K562 (cell line): ENCODE results near the gene NKAPL. TPM values are rescaled to one million over a fixed set of nuclear protein-coding genes. Genes with fewer than 3 reads are reported as not detected.

Source experiments
- KLF13 ChIP-seq: fragments of 450-650 bp; IDR thresholded peaks from 2 replicates; pipeline ENCODE4 v1.6.1; 2016; ENCODE audit warnings: missing genetic modification characterization, low read depth, mild to moderate bottlenecking, missing compliant biosample characterization, moderate library complexity, borderline replicate concordance
- KLF6 ChIP-seq: fragments of 250-450 bp; sonication (Bioruptor Pico); IDR thresholded peaks from 2 replicates; pipeline ENCODE4 v1.4.0; 2020; ENCODE audit warnings: mild to moderate bottlenecking, moderate library complexity, borderline replicate concordance
- POLR2A ChIP-seq: fragments of 450-650 bp; conservative IDR thresholded peaks from 2 replicates; pipeline ENCODE4 v1.6.1; 2016
- SRSF9 ChIP-seq: fragments of 200-400 bp; formaldehyde crosslinking; IDR thresholded peaks from 2 replicates; pipeline ENCODE4 v1.6.1; 2017; ENCODE audit warnings: low read depth, low read length, borderline replicate concordance
- ZBTB8A ChIP-seq: fragments of 450-650 bp; IDR thresholded peaks from 2 replicates; pipeline ENCODE4 v1.6.1; 2018; ENCODE audit warnings: mild to moderate bottlenecking, moderate library complexity; ENCODE audit not compliant: partially characterized antibody
- polyA plus RNA-seq, 8 experiments: library from polyadenylated mRNA; depleted of rRNA in 4 of 8; stranded (reverse) in 5 of 8; unstranded in 3 of 8; fragments of >200 nt; fragmentation: Nextera tagmentation in 2 of 8; fragmentation: Illumina TruSeq in 1 of 8; extraction: Ambion mirVana in 2 of 8; extraction: Trizol in 1 of 8; gene quantifications; 2 replicates each; pipeline versions ENCODE4 v1.2.1 to v1.2.3, GENCODE V29; 2011 to 2014; ENCODE audit warnings: inconsistent platforms in 1 of 8, missing spikeins in 1 of 8
- total RNA-seq, 7 experiments: library from RNA; depleted of rRNA in 6 of 7; stranded (reverse); fragments of >200 nt in 6 of 7; fragmentation: Illumina TruSeq in 2 of 7; extraction: Trizol in 2 of 7; gene quantifications; 2 replicates each; pipeline versions ENCODE4 v1.2.1 to v1.2.3, GENCODE V29; 2011 to 2021; ENCODE audit warnings: low replicate concordance in 1 of 7
- TF ChIP-seq, protein P1 (sequence below): fragments of 200-800 bp; sonication (Bioruptor generic); IDR thresholded peaks from 2 replicates; pipeline ENCODE4 v1.6.1; 2016; ENCODE audit warnings: missing genetic modification characterization, missing compliant biosample characterization
- TF ChIP-seq, protein P2 (sequence below): fragments of 450-650 bp; IDR thresholded peaks from 2 replicates; pipeline ENCODE4 v1.6.1; 2017; ENCODE audit warnings: antibody characterized with exemption, mild to moderate bottlenecking
- TF ChIP-seq, protein P3 (sequence below): fragments of 450-650 bp; IDR thresholded peaks from 2 replicates; pipeline ENCODE4 v1.6.1; 2016; ENCODE audit warnings: low read depth

NKAPL gene
- total and polyA plus RNA-seq, 9 of the 15 experiments (the other 6 are each of a cell fraction or from before 2014, with no cell fraction given), result not detected

DNA sequence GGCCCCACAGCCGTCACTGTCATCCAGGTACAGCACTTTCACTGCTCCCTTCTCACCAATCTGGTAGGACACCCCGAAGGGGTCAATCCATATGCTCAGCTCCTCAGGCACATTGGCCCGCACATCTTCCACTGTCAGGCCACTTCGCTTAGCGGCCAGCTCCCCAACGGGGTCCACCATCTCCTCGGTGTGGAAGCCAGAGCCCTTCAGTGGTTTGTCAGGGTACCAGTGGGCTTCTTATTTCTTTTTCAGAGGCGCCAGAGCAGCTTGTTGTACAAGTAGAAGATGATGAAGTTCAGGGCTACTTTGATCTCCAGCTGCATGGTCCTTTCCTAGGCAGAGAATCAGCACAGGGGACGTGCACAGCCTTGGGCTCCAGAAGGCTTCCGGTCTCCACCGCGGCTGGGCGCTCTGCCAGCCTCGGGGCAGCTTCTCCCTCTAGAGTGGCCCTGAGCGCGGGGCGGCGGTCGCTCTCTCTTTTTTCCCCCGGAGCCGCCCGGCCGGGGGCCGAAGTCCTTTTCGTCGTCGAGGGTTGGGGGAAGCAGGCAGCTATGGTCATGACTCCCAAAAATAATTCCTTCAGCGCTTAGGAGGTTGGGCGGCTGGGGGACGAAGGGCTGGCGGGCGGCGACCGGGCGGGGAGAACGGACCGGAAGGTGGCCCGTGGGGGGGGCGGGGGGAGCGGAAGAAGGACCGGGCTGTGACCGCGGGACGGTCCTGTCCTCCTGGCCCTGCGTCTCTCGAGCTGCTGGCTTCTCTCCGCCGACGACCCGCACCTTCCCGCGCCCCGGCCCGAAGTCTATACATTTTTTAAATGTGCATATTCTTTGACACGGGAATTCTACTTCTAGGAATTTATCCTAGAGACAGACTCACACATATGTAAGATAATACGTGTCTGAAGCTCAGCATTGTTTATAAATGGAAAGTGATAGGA is 40.5 kb upstream of the NKAPL start (continued):
- TF ChIP-seq, protein P1, sequence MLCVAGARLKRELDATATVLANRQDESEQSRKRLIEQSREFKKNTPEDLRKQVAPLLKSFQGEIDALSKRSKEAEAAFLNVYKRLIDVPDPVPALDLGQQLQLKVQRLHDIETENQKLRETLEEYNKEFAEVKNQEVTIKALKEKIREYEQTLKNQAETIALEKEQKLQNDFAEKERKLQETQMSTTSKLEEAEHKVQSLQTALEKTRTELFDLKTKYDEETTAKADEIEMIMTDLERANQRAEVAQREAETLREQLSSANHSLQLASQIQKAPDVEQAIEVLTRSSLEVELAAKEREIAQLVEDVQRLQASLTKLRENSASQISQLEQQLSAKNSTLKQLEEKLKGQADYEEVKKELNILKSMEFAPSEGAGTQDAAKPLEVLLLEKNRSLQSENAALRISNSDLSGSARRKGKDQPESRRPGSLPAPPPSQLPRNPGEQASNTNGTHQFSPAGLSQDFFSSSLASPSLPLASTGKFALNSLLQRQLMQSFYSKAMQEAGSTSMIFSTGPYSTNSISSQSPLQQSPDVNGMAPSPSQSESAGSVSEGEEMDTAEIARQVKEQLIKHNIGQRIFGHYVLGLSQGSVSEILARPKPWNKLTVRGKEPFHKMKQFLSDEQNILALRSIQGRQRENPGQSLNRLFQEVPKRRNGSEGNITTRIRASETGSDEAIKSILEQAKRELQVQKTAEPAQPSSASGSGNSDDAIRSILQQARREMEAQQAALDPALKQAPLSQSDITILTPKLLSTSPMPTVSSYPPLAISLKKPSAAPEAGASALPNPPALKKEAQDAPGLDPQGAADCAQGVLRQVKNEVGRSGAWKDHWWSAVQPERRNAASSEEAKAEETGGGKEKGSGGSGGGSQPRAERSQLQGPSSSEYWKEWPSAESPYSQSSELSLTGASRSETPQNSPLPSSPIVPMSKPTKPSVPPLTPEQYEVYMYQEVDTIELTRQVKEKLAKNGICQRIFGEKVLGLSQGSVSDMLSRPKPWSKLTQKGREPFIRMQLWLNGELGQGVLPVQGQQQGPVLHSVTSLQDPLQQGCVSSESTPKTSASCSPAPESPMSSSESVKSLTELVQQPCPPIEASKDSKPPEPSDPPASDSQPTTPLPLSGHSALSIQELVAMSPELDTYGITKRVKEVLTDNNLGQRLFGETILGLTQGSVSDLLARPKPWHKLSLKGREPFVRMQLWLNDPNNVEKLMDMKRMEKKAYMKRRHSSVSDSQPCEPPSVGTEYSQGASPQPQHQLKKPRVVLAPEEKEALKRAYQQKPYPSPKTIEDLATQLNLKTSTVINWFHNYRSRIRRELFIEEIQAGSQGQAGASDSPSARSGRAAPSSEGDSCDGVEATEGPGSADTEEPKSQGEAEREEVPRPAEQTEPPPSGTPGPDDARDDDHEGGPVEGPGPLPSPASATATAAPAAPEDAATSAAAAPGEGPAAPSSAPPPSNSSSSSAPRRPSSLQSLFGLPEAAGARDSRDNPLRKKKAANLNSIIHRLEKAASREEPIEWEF (CRISPR knock-in tag), result 0 out of 2 replicates have a peak, but pooled peaks have one; percentile 38
- TF ChIP-seq, protein P2, sequence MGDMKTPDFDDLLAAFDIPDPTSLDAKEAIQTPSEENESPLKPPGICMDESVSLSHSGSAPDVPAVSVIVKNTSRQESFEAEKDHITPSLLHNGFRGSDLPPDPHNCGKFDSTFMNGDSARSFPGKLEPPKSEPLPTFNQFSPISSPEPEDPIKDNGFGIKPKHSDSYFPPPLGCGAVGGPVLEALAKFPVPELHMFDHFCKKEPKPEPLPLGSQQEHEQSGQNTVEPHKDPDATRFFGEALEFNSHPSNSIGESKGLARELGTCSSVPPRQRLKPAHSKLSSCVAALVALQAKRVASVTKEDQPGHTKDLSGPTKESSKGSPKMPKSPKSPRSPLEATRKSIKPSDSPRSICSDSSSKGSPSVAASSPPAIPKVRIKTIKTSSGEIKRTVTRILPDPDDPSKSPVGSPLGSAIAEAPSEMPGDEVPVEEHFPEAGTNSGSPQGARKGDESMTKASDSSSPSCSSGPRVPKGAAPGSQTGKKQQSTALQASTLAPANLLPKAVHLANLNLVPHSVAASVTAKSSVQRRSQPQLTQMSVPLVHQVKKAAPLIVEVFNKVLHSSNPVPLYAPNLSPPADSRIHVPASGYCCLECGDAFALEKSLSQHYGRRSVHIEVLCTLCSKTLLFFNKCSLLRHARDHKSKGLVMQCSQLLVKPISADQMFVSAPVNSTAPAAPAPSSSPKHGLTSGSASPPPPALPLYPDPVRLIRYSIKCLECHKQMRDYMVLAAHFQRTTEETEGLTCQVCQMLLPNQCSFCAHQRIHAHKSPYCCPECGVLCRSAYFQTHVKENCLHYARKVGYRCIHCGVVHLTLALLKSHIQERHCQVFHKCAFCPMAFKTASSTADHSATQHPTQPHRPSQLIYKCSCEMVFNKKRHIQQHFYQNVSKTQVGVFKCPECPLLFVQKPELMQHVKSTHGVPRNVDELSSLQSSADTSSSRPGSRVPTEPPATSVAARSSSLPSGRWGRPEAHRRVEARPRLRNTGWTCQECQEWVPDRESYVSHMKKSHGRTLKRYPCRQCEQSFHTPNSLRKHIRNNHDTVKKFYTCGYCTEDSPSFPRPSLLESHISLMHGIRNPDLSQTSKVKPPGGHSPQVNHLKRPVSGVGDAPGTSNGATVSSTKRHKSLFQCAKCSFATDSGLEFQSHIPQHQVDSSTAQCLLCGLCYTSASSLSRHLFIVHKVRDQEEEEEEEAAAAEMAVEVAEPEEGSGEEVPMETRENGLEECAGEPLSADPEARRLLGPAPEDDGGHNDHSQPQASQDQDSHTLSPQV, result peak; percentile 87
- TF ChIP-seq POLR2A (peak; percentile 82), KLF6 (CRISPR knock-in tag) (no peak), SRSF9 (no peak), ZBTB8A (no peak), KLF13 (no peak)
- TF ChIP-seq, protein P3, sequence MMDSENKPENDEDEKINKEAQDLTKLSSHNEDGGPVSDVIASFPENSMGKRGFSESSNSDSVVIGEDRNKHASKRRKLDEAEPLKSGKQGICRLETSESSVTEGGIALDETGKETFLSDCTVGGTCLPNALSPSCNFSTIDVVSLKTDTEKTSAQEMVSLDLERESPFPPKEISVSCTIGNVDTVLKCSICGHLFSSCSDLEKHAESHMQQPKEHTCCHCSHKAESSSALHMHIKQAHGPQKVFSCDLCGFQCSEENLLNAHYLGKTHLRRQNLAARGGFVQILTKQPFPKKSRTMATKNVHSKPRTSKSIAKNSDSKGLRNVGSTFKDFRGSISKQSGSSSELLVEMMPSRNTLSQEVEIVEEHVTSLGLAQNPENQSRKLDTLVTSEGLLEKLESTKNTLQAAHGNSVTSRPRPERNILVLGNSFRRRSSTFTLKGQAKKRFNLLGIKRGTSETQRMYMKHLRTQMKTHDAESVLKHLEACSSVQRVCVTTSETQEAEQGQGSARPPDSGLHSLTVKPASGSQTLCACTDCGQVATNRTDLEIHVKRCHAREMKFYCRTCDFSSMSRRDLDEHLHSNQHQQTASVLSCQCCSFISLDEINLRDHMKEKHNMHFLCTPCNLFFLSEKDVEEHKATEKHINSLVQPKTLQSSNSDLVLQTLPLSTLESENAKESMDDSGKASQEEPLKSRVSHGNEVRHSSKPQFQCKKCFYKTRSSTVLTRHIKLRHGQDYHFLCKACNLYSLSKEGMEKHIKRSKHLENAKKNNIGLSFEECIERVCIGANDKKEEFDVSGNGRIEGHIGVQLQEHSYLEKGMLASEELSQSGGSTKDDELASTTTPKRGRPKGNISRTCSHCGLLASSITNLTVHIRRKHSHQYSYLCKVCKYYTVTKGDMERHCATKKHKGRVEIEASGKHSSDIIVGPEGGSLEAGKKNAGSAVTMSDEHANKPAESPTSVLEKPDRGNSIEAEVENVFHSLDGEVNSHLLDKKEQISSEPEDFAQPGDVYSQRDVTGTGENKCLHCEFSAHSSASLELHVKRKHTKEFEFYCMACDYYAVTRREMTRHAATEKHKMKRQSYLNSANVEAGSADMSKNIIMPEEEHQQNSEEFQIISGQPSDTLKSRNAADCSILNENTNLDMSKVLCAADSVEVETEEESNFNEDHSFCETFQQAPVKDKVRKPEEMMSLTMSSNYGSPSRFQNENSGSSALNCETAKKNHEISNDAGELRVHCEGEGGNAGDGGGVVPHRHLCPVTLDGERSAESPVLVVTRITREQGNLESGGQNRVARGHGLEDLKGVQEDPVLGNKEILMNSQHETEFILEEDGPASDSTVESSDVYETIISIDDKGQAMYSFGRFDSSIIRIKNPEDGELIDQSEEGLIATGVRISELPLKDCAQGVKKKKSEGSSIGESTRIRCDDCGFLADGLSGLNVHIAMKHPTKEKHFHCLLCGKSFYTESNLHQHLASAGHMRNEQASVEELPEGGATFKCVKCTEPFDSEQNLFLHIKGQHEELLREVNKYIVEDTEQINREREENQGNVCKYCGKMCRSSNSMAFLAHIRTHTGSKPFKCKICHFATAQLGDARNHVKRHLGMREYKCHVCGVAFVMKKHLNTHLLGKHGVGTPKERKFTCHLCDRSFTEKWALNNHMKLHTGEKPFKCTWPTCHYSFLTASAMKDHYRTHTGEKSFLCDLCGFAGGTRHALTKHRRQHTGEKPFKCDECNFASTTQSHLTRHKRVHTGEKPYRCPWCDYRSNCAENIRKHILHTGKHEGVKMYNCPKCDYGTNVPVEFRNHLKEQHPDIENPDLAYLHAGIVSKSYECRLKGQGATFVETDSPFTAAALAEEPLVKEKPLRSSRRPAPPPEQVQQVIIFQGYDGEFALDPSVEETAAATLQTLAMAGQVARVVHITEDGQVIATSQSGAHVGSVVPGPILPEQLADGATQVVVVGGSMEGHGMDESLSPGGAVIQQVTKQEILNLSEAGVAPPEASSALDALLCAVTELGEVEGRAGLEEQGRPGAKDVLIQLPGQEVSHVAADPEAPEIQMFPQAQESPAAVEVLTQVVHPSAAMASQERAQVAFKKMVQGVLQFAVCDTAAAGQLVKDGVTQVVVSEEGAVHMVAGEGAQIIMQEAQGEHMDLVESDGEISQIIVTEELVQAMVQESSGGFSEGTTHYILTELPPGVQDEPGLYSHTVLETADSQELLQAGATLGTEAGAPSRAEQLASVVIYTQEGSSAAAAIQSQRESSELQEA, result no peak
